K562 (cell line): ENCODE data around the gene TANGO6. TPM values are rescaled to one million over a fixed set of nuclear protein-coding genes. Genes with fewer than 3 reads are reported as not detected.

Experiments
- ATAC-seq: fragments of 200-7000 bp; cut with Tn5 transposase; 3 replicates; pipeline ENCODE4 v1.9.1; 2020; ENCODE audit warnings: moderate library complexity
- BruUV-seq: library from RNA; stranded (reverse); fragments of 400-500 nt; replicated peaks from 2 replicates; lab custom pipeline; 2021; lab: Mats Ljungman, UMichigan
- CTCF ChIA-PET: fragments of 300-600 bp; formaldehyde crosslinking; extraction: SDS; loops from one replicate; lab custom pipeline; 2021; ENCODE audit warnings: low intra/inter-chr PET ratio; lab: Yijun Ruan, JAX
- POLR2A ChIA-PET: fragments of 300-600, 350-650 bp; sonication (Branson Sonifier 250); formaldehyde crosslinking; extraction: SDS; loops from one replicate; lab custom pipeline; 2021; ENCODE audit warnings: antibody characterized with exemption, inconsistent platforms; lab: Yijun Ruan, JAX
- DNase-seq, 4 experiments: peaks; one replicate each; pipeline versions ENCODE4 v3.0.0 to v3.0.0-alpha.2; 2011 to 2018; ENCODE audit warnings: low spot score in 3 of 4, mixed read lengths in 3 of 4; ENCODE audit errors: extremely low read depth in 1 of 4
- FAIRE-seq: peaks from 2 replicates; lab custom pipeline; 2011; peaks lifted over from hg19 to GRCh38; lab: Jason Lieb, UNC
- H2AFZ ChIP-seq: 2 replicates; pipeline ENCODE4 v1.6.0; 2011; ENCODE audit warnings: low read depth, low read length, control low read depth, inconsistent platforms
- H3K27ac ChIP-seq: fragments of 200-600 bp; 3 replicates; pipeline ENCODE4 v1.8.0; 2011; ENCODE audit warnings: low read depth, mild to moderate bottlenecking, control low read depth, inconsistent platforms, low read length, moderate library complexity, mixed read lengths; ENCODE audit errors: extremely low read depth
- H3K27me3 ChIP-seq, 2 experiments: fragments of 300-600 bp in 1 of 2; 2 replicates in 1 of 2; 3 replicates in 1 of 2; pipeline versions ENCODE4 v1.6.0 to v1.8.0; 2011; ENCODE audit warnings: inconsistent platforms in 2 of 2, low read length in 2 of 2, mild to moderate bottlenecking in 1 of 2, mixed read lengths in 1 of 2, moderate library complexity in 1 of 2; ENCODE audit not compliant: control insufficient read depth in 2 of 2, insufficient read depth in 2 of 2
- H3K36me3 ChIP-seq: fragments of 300-600 bp; 3 replicates; pipeline ENCODE4 v1.8.0; 2011; ENCODE audit warnings: mild to moderate bottlenecking, low read length, inconsistent platforms; ENCODE audit not compliant: control insufficient read depth, insufficient read depth
- H3K4me1 ChIP-seq, 2 experiments: fragments of 200-600 bp in 1 of 2; replicated peaks in 1 of 2; 2 replicates in 1 of 2; 3 replicates in 1 of 2; pipeline versions ENCODE4 v1.5.1 to v1.8.0; 2011; ENCODE audit warnings: inconsistent platforms in 2 of 2, low read length in 2 of 2, mild to moderate bottlenecking in 1 of 2, mixed read lengths in 1 of 2, moderate library complexity in 1 of 2; ENCODE audit not compliant: control insufficient read depth in 2 of 2, insufficient read depth in 2 of 2
- H3K4me2 ChIP-seq: 2 replicates; pipeline ENCODE4 v1.6.1; 2011; ENCODE audit warnings: low read length, control low read depth, inconsistent platforms, mixed read lengths; ENCODE audit not compliant: insufficient read depth
- H3K4me3 ChIP-seq: fragments of 200-600 bp; sonication (generic), shearing (Covaris generic); 2 replicates; pipeline ENCODE4 v1.5.1; 2016; ENCODE audit warnings: control low read depth, inconsistent platforms
- H3K79me2 ChIP-seq: fragments of 200-600 bp; 3 replicates; pipeline ENCODE4 v1.8.0; 2011; ENCODE audit warnings: low read length, inconsistent platforms; ENCODE audit not compliant: control insufficient read depth, insufficient read depth
- H3K9ac ChIP-seq, 2 experiments: 2 replicates each; pipeline versions ENCODE4 v1.6.0 to v1.6.1; 2011; ENCODE audit warnings: low read depth in 2 of 2, low read length in 2 of 2, control low read depth in 1 of 2, inconsistent platforms in 1 of 2, mild to moderate bottlenecking in 1 of 2, mixed read lengths in 1 of 2; ENCODE audit not compliant: insufficient read depth in 1 of 2
- H3K9me1 ChIP-seq: one replicate; pipeline ENCODE4 v1.6.0; 2011; ENCODE audit warnings: inconsistent platforms, mild to moderate bottlenecking, low read length, moderate library complexity; ENCODE audit not compliant: control insufficient read depth, insufficient read depth
- H3K9me3 ChIP-seq: replicated peaks from 2 replicates; pipeline ENCODE4 v1.5.1; 2011; ENCODE audit warnings: low read depth, low read length, inconsistent platforms; ENCODE audit not compliant: control insufficient read depth, insufficient read depth
- H4K20me1 ChIP-seq: replicated peaks from 2 replicates; pipeline ENCODE4 v1.6.1; 2011; ENCODE audit warnings: low read length, inconsistent platforms, mixed read lengths; ENCODE audit not compliant: control insufficient read depth, insufficient read depth
- ATF6 ChIP-seq: sonication (generic); formaldehyde crosslinking; IDR thresholded peaks from 2 replicates; pipeline ENCODE4 v1.4.0; 2020; ENCODE audit warnings: mild to moderate bottlenecking, missing genetic modification reagents
- ESRRA ChIP-seq: fragments of 450-650 bp; IDR thresholded peaks from 2 replicates; pipeline ENCODE4 v1.6.1; 2014; ENCODE audit warnings: low read depth, mild to moderate bottlenecking, moderate library complexity, borderline replicate concordance
- NKRF ChIP-seq: fragments of 450-650 bp; IDR thresholded peaks from 2 replicates; pipeline ENCODE4 v1.6.1; 2016; ENCODE audit warnings: borderline replicate concordance
- NUFIP1 ChIP-seq: fragments of 450-650 bp; IDR thresholded peaks from 2 replicates; pipeline ENCODE4 v1.6.1; 2018; ENCODE audit not compliant: partially characterized antibody
- PATZ1 ChIP-seq: fragments of 250-450 bp; sonication (Bioruptor Pico); IDR thresholded peaks from 2 replicates; pipeline ENCODE4 v1.5.0; 2020; ENCODE audit warnings: mild to moderate bottlenecking, borderline replicate concordance
- STAT6 ChIP-seq: sonication (generic); formaldehyde crosslinking; IDR thresholded peaks from 2 replicates; pipeline ENCODE4 v1.8.1; 2023; ENCODE audit warnings: mild to moderate bottlenecking, missing genetic modification reagents
- UBTF ChIP-seq, 2 experiments: IDR thresholded peaks; 2 replicates each; pipeline ENCODE4 v1.6.1; 2012; ENCODE audit warnings: improper control_type of control experiment in 2 of 2, low read depth in 2 of 2, low read length in 2 of 2, borderline replicate concordance in 1 of 2
- ZNF354B ChIP-seq: fragments of 250-450 bp; sonication (Bioruptor Pico); IDR thresholded peaks from 2 replicates; pipeline ENCODE4 v1.4.0; 2020
- ZNF507 ChIP-seq: conservative IDR thresholded peaks from 2 replicates; pipeline ENCODE4 v1.6.1; 2017; ENCODE audit warnings: missing genetic modification characterization, missing compliant biosample characterization
- WGBS: fragments of 100-300 bp; shearing (Covaris generic); methylation state at CpG from one replicate; pipeline ENCODE4 v1.1.6; 2016; ENCODE audit warnings: low coverage, mixed read lengths; ENCODE audit not compliant: insufficient coverage; ENCODE audit errors: missing lambda C conversion rate; 5-methylcytosine and 5-hydroxymethylcytosine counted together
- in situ Hi-C: fragments of 300-500 bp; cut with MboI; formaldehyde crosslinking; loops from 4 replicates; pipeline ENCODE4 v1.15.0; 2018; ENCODE audit warnings: inconsistent platforms, mixed read lengths
- intact Hi-C: fragments of 100-400 bp; cut with micrococcal nuclease; formaldehyde crosslinking; loops from 2 replicates; pipeline ENCODE4 v1.14.2; 2022
- polyA plus RNA-seq, 8 experiments: library from polyadenylated mRNA; depleted of rRNA in 4 of 8; stranded (reverse) in 5 of 8; unstranded in 3 of 8; fragments of >200 nt; fragmentation: Nextera tagmentation in 2 of 8; fragmentation: Illumina TruSeq in 1 of 8; extraction: Ambion mirVana in 2 of 8; extraction: Trizol in 1 of 8; gene quantifications; 2 replicates each; pipeline versions ENCODE4 v1.2.1 to v1.2.3, GENCODE V29; 2011 to 2014; ENCODE audit warnings: inconsistent platforms in 1 of 8, missing spikeins in 1 of 8
- total RNA-seq, 7 experiments: library from RNA; depleted of rRNA in 6 of 7; stranded (reverse); fragments of >200 nt in 6 of 7; fragmentation: Illumina TruSeq in 2 of 7; extraction: Trizol in 2 of 7; gene quantifications; 2 replicates each; pipeline versions ENCODE4 v1.2.1 to v1.2.3, GENCODE V29; 2011 to 2021; ENCODE audit warnings: low replicate concordance in 1 of 7

The TANGO6 gene
- total and polyA plus RNA-seq, 9 of the 15 experiments (the other 6 are each of a cell fraction or from before 2014, with no cell fraction given) = 1.6 to 15.2 (median 9.6) TPM

- FAIRE-seq (peak; percentile 40), ATAC-seq (no peak), DNase-seq (no peak)
- H3K4me1 ChIP-seq = no peaks in the 10 kb centered on the region
- H3K9me1 ChIP-seq = no peaks in the 10 kb centered on the region
- peaks cover 3% of the 10 kb centered on the region; the same call in 1 of the 3 replicates for H3K36me3 ChIP-seq
- H3K9ac ChIP-seq = no peak overlapping the region
- H3K27me3 ChIP-seq = no peaks in the 10 kb centered on the region
- intact Hi-C loops (no loop called here), in situ Hi-C loops (no loop called here)
- ChIA-PET POLR2A (interaction anchor here (0.9 to 1.0 kb wide), 2 partner anchors 11 to 20 kb away, joined by 3 to 4 read pairs; no protein-coding TSS in a partner anchor), CTCF (no interaction called here)
- H4K20me1 ChIP-seq = no peaks in the 10 kb centered on the region
- H3K4me2 ChIP-seq = no peak overlapping the region
- 77% methylated on average over 12 of the region's 12 CpGs for WGBS
- H3K9me3 ChIP-seq = no peaks in the 10 kb centered on the region
- H2AFZ ChIP-seq = no peak overlapping the region
- no peaks in the 10 kb centered on the region for H3K79me2 ChIP-seq
- no peak overlapping the region for H3K4me3 ChIP-seq
- no TSS peak for BruUV-seq
- H3K27ac ChIP-seq = no peak overlapping the region
- TF ChIP-seq STAT6 (CRISPR knock-in tag) (no peak), ZNF507 (no peak), ATF6 (CRISPR knock-in tag) (no peak), PATZ1 (CRISPR knock-in tag) (no peak), UBTF (IDR thresholded peaks at IDR 0.05; ENCODE audit: borderline replicate concordance in 1 of 2, low read depth in 2 of 2, low read length in 2 of 2) (no peak), NUFIP1 (no peak), ZNF354B (no peak), ESRRA (no peak), NKRF (no peak)
Observed at GRCh38 chr16:69036399-69037091, 193.2 kb downstream of the TANGO6 start.
